H1 (cell line): ENCODE measurements around the gene CITED4. TPM values are rescaled to one million over a fixed set of nuclear protein-coding genes. Genes with fewer than 3 reads are reported as not detected.
A peak's percentile ranks its signal among the peaks of the same experiment; 100 is the strongest.

ENCODE experiments used
- CTCF ChIA-PET: fragments of 300-600 bp; sonication (Branson Sonifier 250); formaldehyde crosslinking; loops from one replicate; lab custom pipeline; 2021; ENCODE audit not compliant: partially characterized antibody; lab: Charles Lee
- POLR2A ChIA-PET: fragments of 300-600 bp; sonication (Branson Sonifier 250); formaldehyde crosslinking; loops from one replicate; lab custom pipeline; 2021; ENCODE audit warnings: inconsistent platforms; ENCODE audit not compliant: partially characterized antibody; lab: Charles Lee
- DNase-seq, 2 experiments: peaks; one replicate each; pipeline versions ENCODE4 v3.0.0 to v3.0.0-alpha.2; 2010 to 2022; ENCODE audit warnings: low spot score in 2 of 2, low read depth in 1 of 2, mixed read lengths in 1 of 2
- FAIRE-seq: peaks from 2 replicates; lab custom pipeline; 2011; peaks lifted over from hg19 to GRCh38; lab: Jason Lieb, UNC
- H2AFZ ChIP-seq: 2 replicates; pipeline ENCODE4 v1.8.1; 2012; ENCODE audit warnings: low read length, inconsistent platforms
- H2AK5ac ChIP-seq: 2 replicates; pipeline ENCODE4 v1.6.1; 2013; ENCODE audit warnings: low read depth, low read length
- H2BK120ac ChIP-seq: replicated peaks from 2 replicates; pipeline ENCODE3; 2013; ENCODE audit warnings: low read depth, low read length, inconsistent platforms
- H2BK12ac ChIP-seq: 2 replicates; pipeline ENCODE4 v1.6.1; 2013; ENCODE audit warnings: low read depth, low read length
- H2BK15ac ChIP-seq: 2 replicates; pipeline ENCODE4 v1.6.1; 2013; ENCODE audit warnings: low read length
- H2BK20ac ChIP-seq: 2 replicates; pipeline ENCODE4 v1.6.1; 2013; ENCODE audit warnings: low read length
- H2BK5ac ChIP-seq: 2 replicates; pipeline ENCODE4 v1.6.1; 2013; ENCODE audit warnings: low read depth, low read length
- H3K14ac ChIP-seq: 2 replicates; pipeline ENCODE4 v1.6.1; 2013; ENCODE audit warnings: inconsistent platforms; ENCODE audit not compliant: insufficient read length
- H3K18ac ChIP-seq: 2 replicates; pipeline ENCODE4 v1.6.1; 2013; ENCODE audit warnings: low read length; ENCODE audit errors: extremely low read depth
- H3K23ac ChIP-seq: 2 replicates; pipeline ENCODE4 v1.6.1; 2013; ENCODE audit warnings: inconsistent platforms; ENCODE audit not compliant: insufficient read length
- H3K23me2 ChIP-seq: 2 replicates; pipeline ENCODE4 v1.6.1; 2013; ENCODE audit warnings: low read depth, low read length
- H3K27ac ChIP-seq: 2 replicates; pipeline ENCODE4 v1.6.1; 2011; ENCODE audit warnings: low read depth, low read length, inconsistent platforms
- H3K27me3 ChIP-seq, 4 experiments: replicated peaks in 1 of 4; 1 replicate in 1 of 4; 2 replicates in 3 of 4; pipeline versions ENCODE4 v1.6.1 to v1.8.1; 2011 to 2013; ENCODE audit warnings: low read length in 3 of 4, mild to moderate bottlenecking in 3 of 4, inconsistent platforms in 2 of 4, mixed read lengths in 2 of 4, moderate library complexity in 1 of 4; ENCODE audit not compliant: control insufficient read depth in 3 of 4, insufficient read depth in 3 of 4; ENCODE audit errors: extremely low read depth in 1 of 4
- H3K36me3 ChIP-seq, 4 experiments: 2 replicates each; pipeline versions ENCODE4 v1.6.1 to v1.8.1; 2011 to 2013; ENCODE audit warnings: mild to moderate bottlenecking in 4 of 4, low read length in 3 of 4, moderate library complexity in 2 of 4, control low read depth in 1 of 4, inconsistent platforms in 1 of 4; ENCODE audit not compliant: insufficient read depth in 4 of 4, control insufficient read depth in 2 of 4
- H3K4ac ChIP-seq: replicated peaks from 2 replicates; pipeline ENCODE3; 2013; ENCODE audit warnings: low read length, low read depth, mixed read lengths, inconsistent platforms; ENCODE audit not compliant: insufficient read length
- H3K4me1 ChIP-seq, 4 experiments: replicated peaks in 1 of 4; 1 replicate in 1 of 4; 2 replicates in 3 of 4; pipeline versions ENCODE4 v1.6.1 to v1.8.1; 2011 to 2013; ENCODE audit warnings: low read length in 3 of 4, inconsistent platforms in 2 of 4, mixed read lengths in 1 of 4; ENCODE audit not compliant: insufficient read depth in 4 of 4, control insufficient read depth in 3 of 4
- H3K4me2 ChIP-seq, 2 experiments: 2 replicates each; pipeline versions ENCODE4 v1.6.1 to v1.8.1; 2011 to 2013; ENCODE audit warnings: low read depth in 2 of 2, low read length in 2 of 2, control low read depth in 1 of 2, inconsistent platforms in 1 of 2, mild to moderate bottlenecking in 1 of 2; ENCODE audit not compliant: insufficient read depth in 1 of 2
- H3K4me3 ChIP-seq, 4 experiments: fragments of 200-600, 300-600 bp in 1 of 4; sonication (generic), shearing (Covaris generic), sonication (Bioruptor Twin) in 1 of 4; 2 replicates each; pipeline versions ENCODE4 v1.5.1 to v1.8.1; 2011 to 2016; ENCODE audit warnings: low read length in 4 of 4, low read depth in 3 of 4, control low read depth in 2 of 4, inconsistent platforms in 2 of 4, mild to moderate bottlenecking in 2 of 4, mixed read lengths in 1 of 4, moderate library complexity in 1 of 4; ENCODE audit not compliant: insufficient read depth in 2 of 4; ENCODE audit errors: extremely low read depth in 1 of 4
- H3K56ac ChIP-seq: replicated peaks from 2 replicates; pipeline ENCODE3; 2013; ENCODE audit warnings: low read depth, mild to moderate bottlenecking, mixed read lengths, low read length, inconsistent platforms; ENCODE audit not compliant: insufficient read length
- H3K79me1 ChIP-seq: 2 replicates; pipeline ENCODE4 v1.6.1; 2013; ENCODE audit warnings: low read depth, low read length, control low read depth
- H3K79me2 ChIP-seq, 2 experiments: 2 replicates each; pipeline versions ENCODE4 v1.6.1 to v1.8.1; 2012 to 2013; ENCODE audit warnings: low read length in 2 of 2, mild to moderate bottlenecking in 2 of 2, inconsistent platforms in 1 of 2; ENCODE audit not compliant: insufficient read depth in 2 of 2, control insufficient read depth in 1 of 2
- H3K9ac ChIP-seq, 4 experiments: replicated peaks in 1 of 4; 1 replicate in 1 of 4; 2 replicates in 3 of 4; pipeline versions ENCODE4 v1.6.1 to v1.8.1; 2011 to 2013; ENCODE audit warnings: low read depth in 3 of 4, low read length in 3 of 4, control low read depth in 2 of 4, mild to moderate bottlenecking in 2 of 4, moderate library complexity in 2 of 4, inconsistent platforms in 1 of 4; ENCODE audit errors: extremely low read depth in 1 of 4
- H3K9me3 ChIP-seq, 2 experiments: 2 replicates each; pipeline versions ENCODE4 v1.6.1 to v1.8.1; 2012 to 2013; ENCODE audit warnings: mild to moderate bottlenecking in 2 of 2, moderate library complexity in 2 of 2, control low read depth in 1 of 2, inconsistent platforms in 1 of 2, low read depth in 1 of 2, low read length in 1 of 2, mixed read lengths in 1 of 2; ENCODE audit not compliant: insufficient read depth in 2 of 2
- H4K20me1 ChIP-seq, 2 experiments: replicated peaks in 1 of 2; 2 replicates each; pipeline versions ENCODE3 to v1.8.1; 2011 to 2013; ENCODE audit warnings: inconsistent platforms in 2 of 2, low read length in 2 of 2, mild to moderate bottlenecking in 1 of 2; ENCODE audit not compliant: insufficient read depth in 2 of 2, control insufficient read depth in 1 of 2
- H4K5ac ChIP-seq: 2 replicates; pipeline ENCODE4 v1.6.1; 2013; ENCODE audit warnings: low read length, low read depth, mixed read lengths, inconsistent platforms; ENCODE audit not compliant: insufficient read length
- H4K8ac ChIP-seq: 2 replicates; pipeline ENCODE4 v1.8.0; 2013; ENCODE audit warnings: mild to moderate bottlenecking, moderate library complexity, low read length, inconsistent platforms; ENCODE audit not compliant: insufficient read depth; ENCODE audit errors: extremely low read depth
- H4K91ac ChIP-seq: replicated peaks from 2 replicates; pipeline ENCODE3; 2013; ENCODE audit warnings: low read length, mixed read lengths, inconsistent platforms; ENCODE audit not compliant: insufficient read length
- JUND ChIP-seq: IDR thresholded peaks from 2 replicates; pipeline ENCODE4 v1.6.1; 2011; ENCODE audit warnings: mild to moderate bottlenecking, improper control_type of control experiment, low read length
- WGBS, 2 experiments: shearing (Covaris generic) in 1 of 2; methylation state at CpG; one replicate each; pipeline versions ENCODE4 v1.1.6 to v1.1.7; 2013 to 2015; ENCODE audit warnings: low lambda C conversion rate in 2 of 2, mixed read lengths in 2 of 2, inconsistent platforms in 1 of 2, low coverage in 1 of 2, missing lambda C conversion rate in 1 of 2; ENCODE audit not compliant: insufficient replicate concordance in 2 of 2, insufficient coverage in 1 of 2, insufficient read length in 1 of 2; ENCODE audit errors: extremely low coverage in 1 of 2, missing lambda C conversion rate in 1 of 2; 5-methylcytosine and 5-hydroxymethylcytosine counted together
- polyA plus RNA-seq, 7 experiments: library from polyadenylated mRNA; depleted of rRNA in 3 of 7; stranded (reverse) in 5 of 7; unstranded in 2 of 7; fragments of >200 nt in 5 of 7; fragments of 200-250 nt in 2 of 7; gene quantifications; 1 replicate in 5 of 7; 2 replicates in 1 of 7; 4 replicates in 1 of 7; pipeline versions ENCODE4 v1.2.1 to v1.2.3, GENCODE V29; 2011 to 2013; ENCODE audit warnings: missing spikeins in 2 of 7, mixed read lengths in 2 of 7
- total RNA-seq: library from RNA; stranded (reverse); fragmentation: NEBNext Ultra II Directional; extraction: Animal tissue kit (Norgen Biotek cat#: 25700); gene quantifications from 2 replicates; pipeline ENCODE4 v1.2.1, GENCODE V29; 2021

Gene CITED4
- total and polyA plus RNA-seq, 2 of the 8 experiments (the other 6 are each of a cell fraction or from before 2014, with no cell fraction given) = 5.4 to 16.3 TPM

DNA sequence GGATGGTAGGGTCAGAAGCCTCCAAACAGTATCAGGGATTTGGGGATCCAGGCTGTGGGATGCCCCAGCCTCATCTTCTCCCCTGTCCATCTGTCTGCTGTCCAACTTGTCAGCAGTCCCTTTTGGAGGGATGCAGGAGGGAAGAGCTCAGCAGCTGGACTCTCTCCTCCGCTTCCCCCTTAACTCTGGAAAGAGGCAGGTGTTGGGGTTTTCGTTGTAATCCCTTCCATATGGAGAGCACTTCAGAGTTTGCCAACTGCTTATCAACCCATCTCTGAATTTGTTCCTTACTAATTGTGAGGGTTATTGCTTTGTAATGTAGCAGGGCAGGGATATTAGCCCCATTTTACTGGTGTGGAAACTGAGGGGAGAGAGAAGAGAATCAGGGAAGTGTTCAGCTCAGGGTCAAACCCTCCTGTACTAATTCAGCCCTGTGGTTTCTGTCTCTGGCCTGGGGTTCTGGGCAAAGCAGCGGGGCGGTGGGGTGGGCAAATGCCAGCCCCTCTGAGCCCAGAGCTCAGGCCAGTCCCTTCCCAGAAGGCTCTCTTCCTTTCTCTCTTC lies 3.2 kb downstream of the CITED4 start:
- H3K56ac ChIP-seq = no peak overlapping the region
- H2BK20ac ChIP-seq = no peak overlapping the region
- no peak overlapping the region for H3K4me3 ChIP-seq
- no peak overlapping the region for H2AK5ac ChIP-seq
- 0 out of 2 replicates have a peak overlapping the region, but pooled peaks have one; percentile 5 for H4K8ac ChIP-seq
- ChIA-PET CTCF (interaction anchor here (0.5 to 26.8 kb wide), 9 partner anchors 10 to 229 kb away, joined by 3 to 917 read pairs (median 5); no protein-coding TSS in a partner anchor), POLR2A (interaction anchor here (0.5 to 1.7 kb wide), 5 partner anchors 14 to 154 kb away, joined by 3 to 5 read pairs (median 4); partner anchors contain the start of gene CTPS1)
- no peak overlapping the region for H2BK5ac ChIP-seq
- no peak overlapping the region for H2BK12ac ChIP-seq
- H3K79me2 ChIP-seq = no peaks in the 10 kb centered on the region
- H2AFZ ChIP-seq = no peak overlapping the region
- 87% methylated on average over 2 of the region's 4 CpGs; no CpG with 5 or more reads in 1 of the 2 experiments for WGBS, 2 experiments
- no peak overlapping the region for H3K27ac ChIP-seq
- H3K9me3 ChIP-seq = no peaks in the 10 kb centered on the region
- no peak for DNase-seq
- H3K14ac ChIP-seq = no peak overlapping the region
- peaks cover 4 to 8% (median 6%) of the 10 kb centered on the region in 4 experiments; a peak in 6 of 7 replicates for H3K4me1 ChIP-seq
- no peak for FAIRE-seq
- H2BK15ac ChIP-seq = no peak overlapping the region
- H4K5ac ChIP-seq = no peak overlapping the region
- H3K79me1 ChIP-seq = no peaks in the 10 kb centered on the region
- peaks cover 7% of the 10 kb centered on the region; the same call in 1 of the 2 replicates for H3K23me2 ChIP-seq
- H3K4me2 ChIP-seq = no peak overlapping the region
- peaks cover 0 to 20% (median 16%) of the 10 kb centered on the region in 4 experiments; a peak in 5 of 7 replicates for H3K27me3 ChIP-seq
- no peak overlapping the region for H4K91ac ChIP-seq
- no peak overlapping the region for H3K18ac ChIP-seq
- H4K20me1 ChIP-seq = peaks cover 1 to 2% of the 10 kb centered on the region in 2 experiments
- no peak overlapping the region for H3K23ac ChIP-seq
- no peak for TF ChIP-seq JUND
- TF ChIP-seq, all 59 proteins: peak for 0
- no peak overlapping the region for H2BK120ac ChIP-seq
- no peak overlapping the region for H3K4ac ChIP-seq
- no peaks in the 10 kb centered on the region for H3K36me3 ChIP-seq
- H3K9ac ChIP-seq = no peak overlapping the region
